ENCODE data around the gene IDUA.

The IDUA gene

GRCh38 chr4:1013225-1014073, 26.6 kb downstream of the IDUA start:
- H3K4me3 ChIP-seq (ENCODE audit: low read depth, low read length): no peak overlapping the region
- TF ChIP-seq CTCF (IDR thresholded peaks at IDR 0.05; ENCODE audit: borderline replicate concordance, insufficient read depth, low read depth, low read length): no peak

- no peak for TF ChIP-seq CTCF (IDR thresholded peaks at IDR 0.05; ENCODE audit: borderline replicate concordance, insufficient read depth, low read depth, low read length)
- no peak overlapping the region for H3K4me3 ChIP-seq (ENCODE audit: low read depth, low read length)
Measured at GRCh38 chr4:1014291-1015167, 27.7 kb downstream of the IDUA start.

- no peak overlapping the region for H3K4me3 ChIP-seq (ENCODE audit: low read depth, low read length)
- TF ChIP-seq CTCF (IDR thresholded peaks at IDR 0.05; ENCODE audit: borderline replicate concordance, insufficient read depth, low read depth, low read length): peak; percentile 18; the same call in 1 of the 2 replicates
Measured at GRCh38 chr4:1015179-1015578, 28.3 kb downstream of the IDUA start.

GRCh38 chr4:1015746-1016145, 28.9 kb downstream of the IDUA start:
- no peak overlapping the region for H3K4me3 ChIP-seq (ENCODE audit: low read depth, low read length)
- no peak for TF ChIP-seq CTCF (IDR thresholded peaks at IDR 0.05; ENCODE audit: borderline replicate concordance, insufficient read depth, low read depth, low read length)

GRCh38 chr4:1017211-1017610, 30.4 kb downstream of the IDUA start:
- no peak overlapping the region for H3K4me3 ChIP-seq (ENCODE audit: low read depth, low read length)
- no peak for TF ChIP-seq CTCF (IDR thresholded peaks at IDR 0.05; ENCODE audit: borderline replicate concordance, insufficient read depth, low read depth, low read length)

GRCh38 chr4:1017706-1018105, 30.9 kb downstream of the IDUA start:
- no peak for TF ChIP-seq CTCF (IDR thresholded peaks at IDR 0.05; ENCODE audit: borderline replicate concordance, insufficient read depth, low read depth, low read length)
- H3K4me3 ChIP-seq (ENCODE audit: low read depth, low read length): no peak overlapping the region
